Ovary (tissue), 3 donors: ENCODE measurements around the gene CFC1B.
"Not testable (repeated sequence)": the region's sequence is repeated elsewhere in the genome, so short reads cannot be mapped to it uniquely, and the experiment has no call there.

Source experiments
- CTCF ChIP-seq, 3 donors: fragments of 450-650 bp in 2 of 3; fragments of 200-600 bp in 1 of 3; IDR thresholded peaks; one replicate each; pipeline versions ENCODE4 v1.5.1 to v1.8.0; 2016 to 2022; ENCODE audit warnings: antibody characterized with exemption in 3 of 3, mild to moderate bottlenecking in 1 of 3
- EP300 ChIP-seq: sonication (generic); formaldehyde crosslinking; IDR thresholded peaks from one replicate; pipeline ENCODE4 v1.6.1; 2017; ENCODE audit warnings: antibody characterized with exemption
- POLR2A ChIP-seq: fragments of 450-650 bp; IDR thresholded peaks from one replicate; pipeline ENCODE4 v1.6.1; 2017; ENCODE audit warnings: antibody characterized with exemption, mild to moderate bottlenecking, moderate library complexity
- donor health status: DM: no; HTN: no; CAD: no.

- not testable (repeated sequence) for TF ChIP-seq POLR2A; CTCF (IDR thresholded peaks at IDR 0.05); EP300
These were observed 15.6 kb downstream of the CFC1B start for GRCh38 chr2:130536654-130537053.
